Measurements from ENCODE around the gene OCA2. TPM values are rescaled to one million over a fixed set of nuclear protein-coding genes. Genes with fewer than 3 reads are reported as not detected.

The OCA2 gene
- total and polyA plus RNA-seq, 2 of the 4 experiments (the other 2 are of a cell fraction), result under 0.01 to 0.03 TPM

DNA sequence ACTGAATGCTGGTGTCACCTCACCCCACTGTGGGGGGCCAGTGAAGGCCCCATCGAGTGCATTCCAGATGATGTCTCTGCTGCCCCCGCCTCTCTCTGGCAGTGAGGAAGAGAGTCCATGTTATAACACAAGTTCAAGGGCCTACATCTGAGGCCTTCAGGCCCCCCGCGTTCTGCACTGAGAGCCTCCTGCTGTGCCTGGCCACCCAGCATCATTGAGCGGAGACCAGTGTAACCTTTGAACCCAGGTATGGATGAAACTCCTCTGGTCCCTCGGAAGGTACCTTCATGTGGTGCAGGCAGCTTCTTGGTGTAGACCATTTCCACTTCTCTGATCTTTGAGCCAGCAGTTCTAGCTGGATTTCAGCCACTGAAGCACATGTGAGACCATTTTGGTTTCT is 324.9 kb downstream of the OCA2 start:
- DNase-seq (no peak), ATAC-seq (ENCODE audit: low read depth) (no peak)
- no peak overlapping the region for H3K4ac ChIP-seq (ENCODE audit: low read depth, low read length)
- intact Hi-C loops (cut with micrococcal nuclease) (no loop called here), dilution Hi-C loops (cut with HindIII; ENCODE audit: low sequenced_read_pairs, unreplicated experiment) (no loop called here), in situ Hi-C loops (cut with MboI; ENCODE audit: low sequenced_read_pairs) (no loop called here)
- H3K4me2 ChIP-seq (ENCODE audit: low read depth, low read length), result no peak overlapping the region
- no peak overlapping the region for H2AFZ ChIP-seq (replicated peaks; ENCODE audit: low read length, poor library complexity)
- no peak overlapping the region for H2AK5ac ChIP-seq (ENCODE audit: low read depth, low read length)
- WGBS, 2 experiments (ENCODE audit: extremely low coverage in 2 of 2, insufficient read length in 1 of 2), result 61% methylated on average over 2 of the region's 6 CpGs; no CpG with 5 or more reads in 1 of the 2 experiments
- no peak overlapping the region for H2BK15ac ChIP-seq (ENCODE audit: low read depth, low read length)
- no peak overlapping the region for H3K56ac ChIP-seq (ENCODE audit: extremely low read depth, insufficient read depth, low read length)
- H3K18ac ChIP-seq (ENCODE audit: low read depth, low read length), result no peak overlapping the region
- H2BK120ac ChIP-seq (ENCODE audit: low read depth, low read length), result no peak overlapping the region
- no peak overlapping the region for H3K27ac ChIP-seq (ENCODE audit: insufficient read depth, low read length)
- H4K5ac ChIP-seq (ENCODE audit: low read depth, low read length), result no peak overlapping the region
- H3K9me3 ChIP-seq (ENCODE audit: control insufficient read depth, insufficient read depth, low read length), result peaks cover 37% of the 10 kb centered on the region
- H3K27me3 ChIP-seq (ENCODE audit: control insufficient read depth, insufficient read depth, low read length), result no peaks in the 10 kb centered on the region
- ChIA-PET CTCF (no interaction called here), POLR2A (ENCODE audit: unreplicated experiment) (no interaction called here)
- no TSS peak for BruUV-seq (replicated peaks)
- no peak overlapping the region for H2AK9ac ChIP-seq (replicated peaks; ENCODE audit: low read depth, low read length, poor library complexity)
- H2BK20ac ChIP-seq (ENCODE audit: low read depth, low read length), result no peak overlapping the region
- TF ChIP-seq ELK1 (IDR thresholded peaks at IDR 0.05; ENCODE audit: borderline replicate concordance, low read depth, low read length), result no peak
- TF ChIP-seq FOS (IDR thresholded peaks at IDR 0.05; ENCODE audit: low read depth, low read length), result no peak
- no peak for TF ChIP-seq BHLHE40 (IDR thresholded peaks at IDR 0.05; ENCODE audit: low read depth, low read length)
- no peak for TF ChIP-seq RCOR1 (IDR thresholded peaks at IDR 0.05; ENCODE audit: insufficient replicate concordance, low read length)
- no peak for TF ChIP-seq RAD21 (IDR thresholded peaks at IDR 0.05; ENCODE audit: low read length)
- no peak for TF ChIP-seq SMC3 (IDR thresholded peaks at IDR 0.05; ENCODE audit: low read depth, low read length)
- no peak for TF ChIP-seq MAZ (IDR thresholded peaks at IDR 0.05; ENCODE audit: borderline replicate concordance, low read depth, low read length)
- no peak for TF ChIP-seq CEBPB (IDR thresholded peaks at IDR 0.05; ENCODE audit: low read depth, low read length)
- no peak for TF ChIP-seq POLR2A (IDR thresholded peaks at IDR 0.05; ENCODE audit: low read depth, low read length)
- no peak for TF ChIP-seq USF2 (IDR thresholded peaks at IDR 0.05; ENCODE audit: low read depth, low read length)
- no peak for TF ChIP-seq NFE2L2 (IDR thresholded peaks at IDR 0.05; ENCODE audit: low read depth, low read length)
- TF ChIP-seq RFX5 (IDR thresholded peaks at IDR 0.05; ENCODE audit: low read depth, low read length), result no peak
- H4K20me1 ChIP-seq (ENCODE audit: insufficient read depth, low read length), result no peaks in the 10 kb centered on the region
- no peak overlapping the region for H4K8ac ChIP-seq (ENCODE audit: low read depth in 2 of 2, low read length in 2 of 2)
- H4K91ac ChIP-seq (ENCODE audit: insufficient read depth, low read depth, low read length), result no peak overlapping the region
- no peaks in the 10 kb centered on the region for H3K79me1 ChIP-seq (ENCODE audit: low read depth in 1 of 2, low read length in 2 of 2)
- no peak overlapping the region for H2BK5ac ChIP-seq (ENCODE audit: low read depth, low read length, poor library complexity, severe bottlenecking)
- H3K9ac ChIP-seq (ENCODE audit: low read depth, low read length), result no peak overlapping the region
- no peak overlapping the region for H3K23ac ChIP-seq (ENCODE audit: low read depth, low read length)
- no peaks in the 10 kb centered on the region for H3K9me1 ChIP-seq (ENCODE audit: insufficient read depth, low read length)
- no peak overlapping the region for H3K4me3 ChIP-seq (ENCODE audit: insufficient read depth, low read depth, low read length)
- no peak overlapping the region for H3K14ac ChIP-seq (replicated peaks; ENCODE audit: low read depth, low read length)
- H3K36me3 ChIP-seq (ENCODE audit: control insufficient read depth, insufficient read depth, low read length), result no peaks in the 10 kb centered on the region
- no peaks in the 10 kb centered on the region for H3K4me1 ChIP-seq (ENCODE audit: control insufficient read depth, insufficient read depth, low read length)

Measured in IMR-90 (cell line).